Measurements from ENCODE around the gene CBY1. TPM values are rescaled to one million over a fixed set of nuclear protein-coding genes. Genes with fewer than 3 reads are reported as not detected.

CBY1 gene
- total RNA-seq, 1 donor from 2014 or later: 39.4 TPM

- H3K4me3 Mint-ChIP-seq: peak overlapping the region; percentile 67
- H3K4me1 Mint-ChIP-seq: peaks cover 18% of the 10 kb centered on the region
- no peaks in the 10 kb centered on the region for H3K9me3 Mint-ChIP-seq
- peak overlapping the region; percentile 51 for H3K27ac Mint-ChIP-seq (ENCODE audit: unreplicated experiment)
- TF ChIP-seq CTCF (conservative IDR thresholded peaks at IDR 0.05): no peak
- peaks cover 5% of the 10 kb centered on the region for H3K36me3 Mint-ChIP-seq (ENCODE audit: low read depth)
- H3K27me3 Mint-ChIP-seq (ENCODE audit: low read depth): no peaks in the 10 kb centered on the region
- no peak for DNase-seq (ENCODE audit: low read depth, low spot score)
Measured at GRCh38 chr22:38653741-38654140, 2.7 kb upstream of the CBY1 start.

- Mint-ChIP-seq H3K36me3 (ENCODE audit: low read depth) (peaks cover 3% of the 10 kb centered on the region), H3K27ac (ENCODE audit: unreplicated experiment) (peak overlapping the region; percentile 100), H3K27me3 (ENCODE audit: low read depth) (no peaks in the 10 kb centered on the region), H3K4me3 (peak overlapping the region; percentile 97), H3K9me3 (no peaks in the 10 kb centered on the region), H3K4me1 (peaks cover 18% of the 10 kb centered on the region)
- no peak for TF ChIP-seq CTCF (conservative IDR thresholded peaks at IDR 0.05)
- DNase-seq (ENCODE audit: low read depth, low spot score): no peak
Measured at GRCh38 chr22:38655519-38656255, 751 bp upstream of the CBY1 start.

GRCh38 chr22:38657045-38657909 lies 839 bp downstream of the CBY1 start:
- Mint-ChIP-seq H3K27ac (ENCODE audit: unreplicated experiment) (peak overlapping the region; percentile 100), H3K4me3 (peak overlapping the region; percentile 97), H3K36me3 (ENCODE audit: low read depth) (peaks cover 3% of the 10 kb centered on the region), H3K9me3 (no peaks in the 10 kb centered on the region), H3K4me1 (peaks cover 18% of the 10 kb centered on the region), H3K27me3 (ENCODE audit: low read depth) (no peaks in the 10 kb centered on the region)
- no peak for DNase-seq (ENCODE audit: low read depth, low spot score)
- TF ChIP-seq CTCF (conservative IDR thresholded peaks at IDR 0.05): no peak

GRCh38 chr22:38674888-38675287 lies 18.4 kb downstream of the CBY1 start:
- Mint-ChIP-seq H3K4me1 (no peaks in the 10 kb centered on the region), H3K27me3 (ENCODE audit: low read depth) (no peaks in the 10 kb centered on the region), H3K4me3 (no peak overlapping the region), H3K27ac (ENCODE audit: unreplicated experiment) (no peak overlapping the region), H3K36me3 (ENCODE audit: low read depth) (peaks cover 12% of the 10 kb centered on the region), H3K9me3 (no peaks in the 10 kb centered on the region)
- no peak for DNase-seq (ENCODE audit: low read depth, low spot score)
- no peak for TF ChIP-seq CTCF (conservative IDR thresholded peaks at IDR 0.05)

GRCh38 chr22:38675833-38676232 lies 19.4 kb downstream of the CBY1 start:
- Mint-ChIP-seq H3K4me3 (no peak overlapping the region), H3K27me3 (ENCODE audit: low read depth) (no peaks in the 10 kb centered on the region), H3K4me1 (no peaks in the 10 kb centered on the region), H3K27ac (ENCODE audit: unreplicated experiment) (no peak overlapping the region), H3K36me3 (ENCODE audit: low read depth) (peaks cover 10% of the 10 kb centered on the region), H3K9me3 (no peaks in the 10 kb centered on the region)
- no peak for TF ChIP-seq CTCF (conservative IDR thresholded peaks at IDR 0.05)
- DNase-seq (ENCODE audit: low read depth, low spot score): no peak

All from neural crest cell (in vitro differentiated cells).